Vagina (tissue), 2 donors: ENCODE data around the gene TBC1D25. TPM values are rescaled to one million over a fixed set of nuclear protein-coding genes. Genes with fewer than 3 reads are reported as not detected.

Source experiments
- DNase-seq, 2 donors: peaks; one replicate each; pipeline ENCODE4 v3.0.0-alpha.2; 2017; ENCODE audit errors: extremely low spot score in 2 of 2
- H3K27ac ChIP-seq: fragments of 200-600 bp; sonication (generic); one replicate; pipeline ENCODE4 v1.5.1; 2019
- H3K27me3 ChIP-seq: fragments of 200-600 bp; sonication (generic); one replicate; pipeline ENCODE4 v1.5.1; 2019
- H3K36me3 ChIP-seq, 2 donors: fragments of 200-600 bp; sonication (generic); one replicate each; pipeline ENCODE4 v1.5.1; 2017 to 2019
- H3K4me1 ChIP-seq: fragments of 200-600 bp; sonication (generic); one replicate; pipeline ENCODE4 v1.5.1; 2019
- H3K4me3 ChIP-seq, 2 donors: fragments of 200-600 bp; sonication (generic); 1 replicate in 1 of 2; 2 replicates in 1 of 2; pipeline ENCODE4 v1.5.1; 2016 to 2019
- H3K9me3 ChIP-seq: fragments of 200-600 bp; sonication (generic); one replicate; pipeline ENCODE4 v1.5.1; 2019
- POLR2A ChIP-seq, 2 donors: fragments of 450-650 bp; IDR thresholded peaks; one replicate each; pipeline ENCODE4 v1.6.1; 2017; ENCODE audit warnings: antibody characterized with exemption in 2 of 2, mild to moderate bottlenecking in 2 of 2, moderate library complexity in 2 of 2
- POLR2AphosphoS5 ChIP-seq, 2 donors: sonication (generic); formaldehyde crosslinking; IDR thresholded peaks; one replicate each; pipeline ENCODE4 v1.9.0; 2017; ENCODE audit warnings: antibody characterized with exemption in 2 of 2, mild to moderate bottlenecking in 2 of 2, low read depth in 1 of 2; ENCODE audit not compliant: insufficient read depth in 1 of 2
- intact Hi-C: fragments of 100-400 bp; cut with DNase I; formaldehyde crosslinking; loops from one replicate; pipeline ENCODE4 v1.15.1; 2023
- small RNA-seq: library from RNA; depleted of rRNA; stranded (forward); fragments of <200 nt; gene quantifications from one replicate; pipeline ENCODE3, GENCODE V24; 2016
- total RNA-seq: library from RNA; depleted of rRNA; stranded (reverse); fragments of >200 nt; gene quantifications from one replicate; pipeline ENCODE4 v1.2.3, GENCODE V29; 2016
- TF ChIP-seq, protein P1 (sequence below), 3 experiments: fragments of 450-650 bp in 2 of 3; fragments of 200-600 bp in 1 of 3; sonication (generic) in 1 of 3; IDR thresholded peaks; one replicate each; pipeline ENCODE4 v1.5.1; 2017 to 2019; ENCODE audit warnings: antibody characterized with exemption in 3 of 3, mild to moderate bottlenecking in 2 of 3, moderate library complexity in 2 of 3

TBC1D25 gene
- total RNA-seq, 1 donor from 2014 or later, result 13.8 TPM

DNA sequence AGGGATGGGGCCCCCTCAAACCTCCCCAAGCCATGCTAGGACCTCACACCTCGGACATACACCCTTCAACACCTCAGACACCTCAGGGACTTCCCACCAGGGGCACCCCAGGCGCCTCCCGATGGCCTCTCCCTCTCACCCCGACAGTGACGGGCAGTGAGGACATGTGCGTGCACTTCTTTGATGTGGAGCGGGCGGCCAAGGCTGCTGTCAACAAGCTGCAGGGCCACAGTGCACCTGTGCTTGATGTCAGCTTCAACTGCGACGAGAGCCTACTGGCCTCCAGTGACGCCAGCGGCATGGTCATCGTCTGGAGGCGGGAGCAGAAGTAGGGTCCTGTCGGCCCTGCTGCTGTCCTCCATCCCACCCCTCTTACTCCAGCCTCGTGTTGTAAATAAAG is 65.2 kb downstream of the TBC1D25 start:
- peaks cover 0 to 30% of the 10 kb centered on the region in 2 donors for H3K36me3 ChIP-seq
- TF ChIP-seq POLR2A (IDR thresholded peaks at IDR 0.05) (no peak), POLR2AphosphoS5 (IDR thresholded peaks at IDR 0.05; ENCODE audit: insufficient read depth in 1 of 2, low read depth in 1 of 2) (no peak)
- TF ChIP-seq, protein P1, sequence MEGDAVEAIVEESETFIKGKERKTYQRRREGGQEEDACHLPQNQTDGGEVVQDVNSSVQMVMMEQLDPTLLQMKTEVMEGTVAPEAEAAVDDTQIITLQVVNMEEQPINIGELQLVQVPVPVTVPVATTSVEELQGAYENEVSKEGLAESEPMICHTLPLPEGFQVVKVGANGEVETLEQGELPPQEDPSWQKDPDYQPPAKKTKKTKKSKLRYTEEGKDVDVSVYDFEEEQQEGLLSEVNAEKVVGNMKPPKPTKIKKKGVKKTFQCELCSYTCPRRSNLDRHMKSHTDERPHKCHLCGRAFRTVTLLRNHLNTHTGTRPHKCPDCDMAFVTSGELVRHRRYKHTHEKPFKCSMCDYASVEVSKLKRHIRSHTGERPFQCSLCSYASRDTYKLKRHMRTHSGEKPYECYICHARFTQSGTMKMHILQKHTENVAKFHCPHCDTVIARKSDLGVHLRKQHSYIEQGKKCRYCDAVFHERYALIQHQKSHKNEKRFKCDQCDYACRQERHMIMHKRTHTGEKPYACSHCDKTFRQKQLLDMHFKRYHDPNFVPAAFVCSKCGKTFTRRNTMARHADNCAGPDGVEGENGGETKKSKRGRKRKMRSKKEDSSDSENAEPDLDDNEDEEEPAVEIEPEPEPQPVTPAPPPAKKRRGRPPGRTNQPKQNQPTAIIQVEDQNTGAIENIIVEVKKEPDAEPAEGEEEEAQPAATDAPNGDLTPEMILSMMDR (IDR thresholded peaks at IDR 0.05), result no peak
- intact Hi-C loops, result no loop called here

DNA sequence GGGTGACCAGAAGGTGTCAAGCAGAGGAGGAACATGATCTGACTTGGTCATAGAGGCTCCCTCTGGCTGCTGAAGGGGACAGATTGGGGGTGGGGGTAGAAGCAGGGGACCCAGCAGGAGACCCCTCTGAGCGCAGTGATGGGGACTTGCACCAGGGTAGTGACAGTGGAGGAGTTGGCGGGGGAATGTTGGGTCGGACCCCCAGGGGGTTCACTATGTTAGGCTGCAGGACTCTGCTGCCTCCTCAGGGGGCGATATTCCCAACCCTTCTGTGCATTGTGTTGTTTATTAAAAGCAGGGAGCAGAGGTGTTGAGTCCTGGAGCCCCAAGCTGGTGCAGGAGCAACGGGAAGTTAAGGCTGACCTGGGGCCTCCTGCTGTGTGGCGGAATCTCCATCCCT is 66.6 kb downstream of the TBC1D25 start:
- Histone ChIP-seq H3K9me3 (no peaks in the 10 kb centered on the region), H3K4me1 (no peaks in the 10 kb centered on the region), H3K27me3 (no peaks in the 10 kb centered on the region), H3K36me3 (peaks cover 0 to 16% of the 10 kb centered on the region in 2 donors), H3K4me3 (no peak overlapping the region), H3K27ac (no peak overlapping the region)
- intact Hi-C loops, result no loop called here
- DNase-seq, result no peak
- TF ChIP-seq POLR2AphosphoS5 (IDR thresholded peaks at IDR 0.05; ENCODE audit: insufficient read depth in 1 of 2, low read depth in 1 of 2) (no peak), POLR2A (IDR thresholded peaks at IDR 0.05) (no peak)
- TF ChIP-seq, protein P1 (IDR thresholded peaks at IDR 0.05), result no peak

More for the DNA sequence above, 65.2 kb downstream of the TBC1D25 start:
- no peak overlapping the region for H3K27ac ChIP-seq
- H3K4me1 ChIP-seq, result no peaks in the 10 kb centered on the region
- H3K4me3 ChIP-seq, result no peak overlapping the region
- H3K9me3 ChIP-seq, result no peaks in the 10 kb centered on the region
- H3K27me3 ChIP-seq, result no peaks in the 10 kb centered on the region
- no peak for DNase-seq

DNA sequence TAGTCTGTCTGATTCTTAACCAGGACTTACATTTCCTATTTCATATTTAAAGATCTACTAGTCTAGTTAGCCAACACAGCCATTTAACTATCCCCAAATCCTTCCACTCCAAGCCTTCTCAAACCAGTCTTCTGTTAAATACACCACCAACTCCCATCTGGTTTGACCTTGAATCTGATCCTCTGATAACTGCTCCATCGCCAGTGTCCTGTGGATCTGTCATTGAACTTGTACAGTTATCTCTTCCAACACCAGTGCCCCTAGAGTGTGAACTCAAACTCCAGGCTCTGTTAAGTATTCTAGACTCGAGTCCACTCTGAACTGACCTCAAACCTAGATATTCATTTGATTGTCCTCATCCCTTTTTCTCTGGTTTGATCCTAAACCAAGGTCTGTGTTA is 72.2 kb downstream of the TBC1D25 start:
- Histone ChIP-seq H3K27ac (no peak overlapping the region), H3K27me3 (no peaks in the 10 kb centered on the region), H3K9me3 (no peaks in the 10 kb centered on the region), H3K4me1 (no peaks in the 10 kb centered on the region), H3K4me3 (no peak overlapping the region), H3K36me3 (no peaks in the 10 kb centered on the region)
- no peak for DNase-seq
- TF ChIP-seq, protein P1 (IDR thresholded peaks at IDR 0.05), result no peak
- TF ChIP-seq POLR2AphosphoS5 (IDR thresholded peaks at IDR 0.05; ENCODE audit: insufficient read depth in 1 of 2, low read depth in 1 of 2) (no peak), POLR2A (IDR thresholded peaks at IDR 0.05) (no peak)
- intact Hi-C loops, result no loop called here

Small RNA genes within 50 kb of the gene (small RNA-seq; reads per million reads assigned to genes)
- gene MRPL32P1, result not detected

Other genes with a start within 250 kb of the TBC1D25 start
- not detected for gene SSX3, start 183.0 kb upstream of the TBC1D25 start, total RNA-seq
- gene SSX4, start 156.2 kb upstream of the TBC1D25 start, total RNA-seq, result not detected
- not detected for gene SSX4B, start 127.8 kb upstream of the TBC1D25 start, total RNA-seq
- 15.5 TPM for gene SLC38A5, start 69.5 kb upstream of the TBC1D25 start, total RNA-seq
- 31.7 TPM for gene FTSJ1, start 63.5 kb upstream of the TBC1D25 start, total RNA-seq
- gene PORCN, start 30.7 kb upstream of the TBC1D25 start, total RNA-seq, result 15.7 TPM
- gene EBP, start 17.9 kb upstream of the TBC1D25 start, total RNA-seq, result 55.2 TPM
- gene RBM3, start 34.8 kb downstream of the TBC1D25 start, total RNA-seq, result 148 TPM
- gene WDR13, start 57.8 kb downstream of the TBC1D25 start, total RNA-seq, result 111 TPM
- gene WAS, start 144.1 kb downstream of the TBC1D25 start, total RNA-seq, result 4.4 TPM
- gene SUV39H1, start 157.0 kb downstream of the TBC1D25 start, total RNA-seq, result 2.2 TPM
- not detected for gene GLOD5, start 222.0 kb downstream of the TBC1D25 start, total RNA-seq
- 1.2 TPM for gene GATA1, start 246.9 kb downstream of the TBC1D25 start, total RNA-seq